CD4-positive, alpha-beta T cell treated with Interleukin-6 at 100 ng/mL for 8 hours (primary cell): ENCODE data around the gene UTRN.

Experiments used
- DNase-seq: peaks from one replicate; pipeline ENCODE4 v3.0.0-alpha.2; 2020; ENCODE audit warnings: mixed read lengths, low spot score

The UTRN gene

GRCh38 chr6:144283646-144284477 is 1.3 kb upstream of the UTRN start:
- DNase-seq = no peak

- no peak for DNase-seq
Observed at GRCh38 chr6:144284478-144284782, 705 bp upstream of the UTRN start.

GRCh38 chr6:144285548-144285797 is 338 bp downstream of the UTRN start:
- DNase-seq = no peak

DNA sequence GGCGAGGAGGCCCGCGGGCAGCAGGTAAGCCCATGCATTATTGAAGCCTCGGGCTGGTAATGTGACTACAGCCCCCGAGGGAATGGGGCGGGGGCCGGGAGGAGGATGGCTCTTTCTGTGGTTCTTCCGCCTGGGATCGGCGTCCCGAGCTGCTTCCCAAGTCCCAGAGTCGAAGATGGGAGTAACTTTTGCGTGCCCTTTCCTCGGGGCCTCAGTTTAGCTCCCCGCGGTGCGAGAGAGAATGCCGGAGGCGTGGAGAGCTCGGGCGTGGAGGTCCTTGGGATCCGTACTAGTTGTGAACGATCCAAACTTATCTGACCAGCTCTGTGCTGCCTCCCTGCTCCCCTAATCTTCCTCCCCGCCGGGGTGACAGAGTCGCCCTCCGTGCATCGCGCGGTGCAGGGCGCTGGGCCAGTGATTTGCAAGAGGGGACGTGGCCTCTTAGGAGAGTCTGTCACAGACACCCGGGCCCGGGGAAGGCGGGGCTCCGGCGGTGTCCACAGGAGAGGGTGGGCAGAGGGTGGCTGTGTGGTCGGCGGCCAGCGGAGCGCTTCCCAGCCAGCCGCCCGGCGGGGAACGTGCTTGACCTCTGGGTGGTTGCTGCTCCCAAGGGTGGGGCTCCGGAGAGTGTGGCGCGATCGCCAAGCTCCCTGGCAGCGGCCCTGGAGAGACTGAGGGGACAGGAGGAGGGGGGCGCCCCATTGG is 815 bp downstream of the UTRN start:
- DNase-seq = peak; percentile 1

DNA sequence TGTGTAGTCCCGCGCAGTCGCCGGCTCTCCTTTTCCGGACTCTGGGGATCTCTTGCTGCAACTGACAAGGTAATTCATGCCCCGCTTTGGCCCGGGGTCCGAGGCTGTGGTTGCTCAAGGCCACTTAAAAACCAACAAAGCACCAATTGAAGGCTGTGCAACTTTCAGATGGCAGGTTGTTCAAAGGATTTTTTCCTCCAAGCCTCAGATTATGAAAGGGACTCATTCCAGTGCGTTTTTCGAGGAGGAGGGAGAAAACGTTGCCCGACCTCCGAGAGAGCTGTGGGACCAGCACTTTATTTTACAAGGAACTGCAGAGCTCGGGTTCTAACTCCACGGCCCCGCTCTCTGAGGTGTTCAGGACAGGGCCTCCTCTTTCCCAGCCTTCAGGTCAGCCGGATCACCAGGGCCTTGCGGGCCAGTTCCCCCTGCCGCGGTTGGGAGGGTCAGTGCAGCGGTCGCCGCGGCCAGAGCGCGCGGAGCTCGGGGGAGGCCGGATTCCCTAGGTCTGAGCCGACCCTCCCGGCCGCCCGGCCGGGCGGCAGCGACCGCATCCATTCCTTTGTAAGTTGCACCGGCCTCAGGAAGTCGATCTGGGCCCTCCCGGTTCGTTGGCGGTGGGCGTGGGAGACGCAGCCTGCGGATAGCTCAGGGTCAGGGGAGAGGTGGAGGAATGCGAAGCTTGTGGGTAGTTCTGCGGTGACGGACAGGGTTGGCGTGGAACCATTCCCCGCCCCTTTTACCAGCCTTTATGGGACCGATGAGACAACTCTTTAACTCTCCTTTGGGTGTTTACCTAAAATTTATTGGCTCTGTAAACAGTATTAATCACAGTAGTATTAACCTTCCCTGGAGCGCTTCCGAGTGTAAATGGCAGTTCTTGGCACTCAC is 1.6 kb downstream of the UTRN start:
- no peak for DNase-seq

- no peak for DNase-seq
Observed at GRCh38 chr6:144289006-144289405, 3.9 kb downstream of the UTRN start.

DNA sequence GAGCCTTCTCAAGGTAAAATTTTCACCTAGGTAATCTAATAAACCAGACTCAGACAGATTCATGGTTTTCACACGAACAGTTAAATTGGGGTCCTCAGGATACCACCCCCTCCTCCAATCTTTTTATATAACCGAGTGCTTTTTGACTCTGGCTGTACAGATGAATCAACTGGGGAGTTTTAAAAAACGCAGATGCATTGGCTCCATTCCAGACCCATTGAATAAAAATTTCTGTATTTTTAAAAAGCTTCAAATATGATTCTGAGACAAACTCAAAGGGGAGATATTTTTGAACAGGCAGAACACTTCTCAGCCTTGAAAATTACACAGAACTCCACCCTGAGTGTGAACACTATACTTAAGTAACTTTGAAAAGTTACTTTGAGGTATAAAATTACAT is 7.2 kb downstream of the UTRN start:
- no peak for DNase-seq

DNA sequence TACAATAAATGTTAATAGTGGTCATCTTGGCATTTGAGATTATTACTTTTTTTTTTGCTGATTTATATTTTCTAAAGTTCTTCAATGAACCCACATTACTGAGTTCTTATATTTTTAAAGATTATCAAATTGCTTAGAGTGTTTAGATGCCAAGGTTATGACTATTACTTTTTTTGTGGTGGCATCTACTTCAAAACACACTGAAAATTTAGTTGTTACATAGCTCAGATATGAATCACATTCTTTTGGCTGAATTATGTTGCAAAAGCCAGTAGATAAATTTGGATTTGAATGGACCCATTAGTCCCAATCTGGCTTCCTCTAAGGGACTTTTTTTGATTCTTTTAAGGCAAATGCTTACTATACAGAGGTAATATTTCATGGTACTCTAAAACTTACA is 8.9 kb downstream of the UTRN start:
- DNase-seq = no peak

GRCh38 chr6:144295211-144295610 is 10.1 kb downstream of the UTRN start:
- DNase-seq = no peak

- no peak for DNase-seq
Observed at GRCh38 chr6:144295981-144296767, 11.0 kb downstream of the UTRN start.

GRCh38 chr6:144296973-144297372 is 11.8 kb downstream of the UTRN start:
- no peak for DNase-seq

- no peak for DNase-seq
Observed at GRCh38 chr6:144297511-144298100, 12.5 kb downstream of the UTRN start.

DNA sequence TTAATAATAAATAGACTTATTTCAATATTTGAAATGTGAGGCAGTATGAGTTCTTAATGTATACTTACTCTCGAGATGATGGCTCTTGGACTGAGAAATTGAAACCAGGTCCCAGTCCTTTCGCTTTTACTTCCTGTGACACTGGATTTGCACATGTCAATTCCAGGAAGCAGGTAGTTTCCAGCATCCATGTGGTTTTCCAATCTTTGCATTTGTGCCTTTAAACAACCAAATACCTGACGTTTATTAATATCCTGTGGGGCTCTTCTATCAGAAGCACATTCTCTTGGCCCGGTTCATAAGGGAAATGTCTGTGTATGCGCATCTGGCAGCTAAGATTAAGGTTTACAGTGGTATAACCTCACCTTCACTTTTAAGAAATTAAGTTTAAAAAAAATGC is 13.1 kb downstream of the UTRN start:
- DNase-seq = no peak

DNA sequence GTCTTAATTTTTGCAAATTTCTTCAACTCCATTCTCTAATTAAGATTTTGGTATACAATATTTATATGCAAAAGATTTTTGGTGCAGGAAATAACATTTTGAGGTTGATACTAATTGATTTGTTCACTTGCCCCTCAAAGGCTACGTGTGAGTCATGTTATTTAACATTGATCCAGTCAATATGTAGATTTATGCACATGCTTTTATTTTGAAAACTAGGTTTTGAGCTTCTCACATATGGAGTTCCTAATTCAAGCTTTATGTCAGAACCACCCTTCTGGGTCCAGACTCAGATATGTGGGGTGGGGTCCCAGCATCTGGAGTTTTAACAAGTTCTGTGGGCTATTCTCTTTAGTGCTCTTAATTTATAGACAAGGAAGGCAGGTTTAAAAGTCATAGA is 13.8 kb downstream of the UTRN start:
- no peak for DNase-seq

DNA sequence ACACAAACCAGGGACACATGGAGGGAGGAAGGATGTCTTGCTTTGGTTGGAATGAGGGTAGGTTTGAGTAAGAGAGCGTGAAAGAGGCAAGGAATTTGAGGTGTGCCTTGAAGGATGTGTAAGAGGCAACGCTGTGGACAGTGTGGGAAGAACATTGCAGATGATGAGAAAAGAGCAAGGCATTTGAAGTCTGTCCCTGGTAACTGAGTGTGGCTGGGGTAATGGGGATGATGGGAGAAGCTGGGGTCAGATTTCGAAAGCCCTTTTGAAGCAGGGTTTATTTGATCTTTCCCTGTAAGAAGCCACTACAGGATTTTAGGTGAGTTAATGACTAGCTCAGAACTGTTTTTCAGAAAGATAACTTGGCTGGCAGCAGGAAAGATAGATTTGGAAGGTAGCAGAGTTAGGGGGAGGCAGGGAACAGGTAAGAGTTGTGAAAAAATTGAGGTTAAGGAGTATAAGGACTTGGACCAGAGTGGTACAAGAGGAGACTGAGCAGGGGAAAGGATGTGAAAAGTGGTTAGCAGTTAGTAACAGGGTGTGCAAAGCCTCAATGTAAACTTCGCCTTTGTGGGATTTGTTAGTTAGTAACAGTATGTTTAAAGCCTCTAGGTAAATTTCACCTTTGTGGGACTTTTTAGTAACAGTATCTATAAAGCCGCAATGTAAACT is 17.7 kb downstream of the UTRN start:
- no peak for DNase-seq

GRCh38 chr6:144304223-144304848 is 19.2 kb downstream of the UTRN start:
- no peak for DNase-seq

DNA sequence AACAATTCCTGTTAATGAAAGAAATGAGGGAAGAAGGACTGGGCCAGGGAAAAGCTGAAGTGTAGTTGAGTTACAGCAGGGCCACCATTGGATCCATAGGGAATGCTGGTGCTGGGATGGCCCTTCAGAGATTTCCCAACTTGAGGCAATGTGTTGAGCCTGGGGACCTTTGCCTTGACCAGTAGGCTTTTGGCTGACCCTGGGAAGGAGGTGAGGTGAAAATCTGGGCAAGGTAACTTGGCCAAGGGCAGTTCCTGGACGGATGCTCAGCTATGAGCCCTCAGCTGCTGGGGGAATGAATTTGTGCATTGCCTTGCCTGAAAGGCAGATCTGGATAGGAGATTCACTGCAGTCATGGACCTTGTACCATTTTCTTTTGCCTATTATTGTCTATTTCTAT is 20.4 kb downstream of the UTRN start:
- DNase-seq = no peak

GRCh38 chr6:144305985-144306384 is 20.9 kb downstream of the UTRN start:
- DNase-seq = no peak

GRCh38 chr6:144307880-144308279 is 22.7 kb downstream of the UTRN start:
- no peak for DNase-seq

DNA sequence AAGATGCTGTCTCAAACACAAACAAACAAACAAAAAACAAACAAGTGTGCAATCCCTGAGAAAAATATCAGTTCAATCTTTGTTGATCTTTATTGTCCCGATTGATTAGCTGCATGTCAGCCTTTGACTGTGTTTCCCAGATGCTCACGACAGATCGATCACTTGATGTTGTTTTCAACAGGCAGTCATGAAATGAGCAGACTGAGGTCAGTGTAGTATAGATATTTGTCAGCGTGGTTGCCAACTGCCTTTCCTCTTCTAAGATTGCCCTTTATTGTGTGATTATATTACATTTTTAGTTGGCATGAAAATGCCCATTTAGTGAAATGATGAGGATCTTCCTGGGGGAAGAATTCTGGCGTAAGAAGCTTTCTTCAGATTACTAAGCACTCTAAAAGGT is 25.6 kb downstream of the UTRN start:
- DNase-seq = no peak

GRCh38 chr6:144311361-144311760 is 26.2 kb downstream of the UTRN start:
- no peak for DNase-seq
